Aorta (tissue), 5 donors: ENCODE data around the gene CCDC9. TPM values are rescaled to one million over a fixed set of nuclear protein-coding genes. Genes with fewer than 3 reads are reported as not detected.
"Not testable (repeated sequence)": the region's sequence is repeated elsewhere in the genome, so short reads cannot be mapped to it uniquely, and the experiment has no call there.

ENCODE experiments used
- ATAC-seq: fragments of 200-7000 bp; cut with Tn5 transposase; one replicate; pipeline ENCODE4 v1.9.1; 2022; ENCODE audit warnings: moderate library complexity; ENCODE audit not compliant: low FRiP score
- DNase-seq, 2 donors: peaks; one replicate each; pipeline ENCODE4 v3.0.0-alpha.2; 2020
- H3K27ac ChIP-seq, 2 donors: one replicate each; pipeline ENCODE4 v1.5.1; 2013; ENCODE audit warnings: low read length in 2 of 2, mild to moderate bottlenecking in 2 of 2, moderate library complexity in 2 of 2, control low read depth in 1 of 2, inconsistent platforms in 1 of 2, low read depth in 1 of 2
- H3K27me3 ChIP-seq, 2 donors: one replicate each; pipeline ENCODE4 v1.6.1; 2013; ENCODE audit warnings: control low read depth in 1 of 2, low read length in 1 of 2, mild to moderate bottlenecking in 1 of 2, moderate library complexity in 1 of 2; ENCODE audit not compliant: insufficient read depth in 2 of 2, control insufficient read depth in 1 of 2
- H3K36me3 ChIP-seq, 2 donors: one replicate each; pipeline ENCODE4 v1.6.1; 2013; ENCODE audit warnings: control low read depth in 1 of 2, low read length in 1 of 2, mild to moderate bottlenecking in 1 of 2; ENCODE audit not compliant: insufficient read depth in 2 of 2, control insufficient read depth in 1 of 2
- H3K4me1 ChIP-seq, 2 donors: one replicate each; pipeline ENCODE4 v1.6.1; 2013; ENCODE audit warnings: low read length in 2 of 2, control low read depth in 1 of 2, mild to moderate bottlenecking in 1 of 2, moderate library complexity in 1 of 2; ENCODE audit not compliant: insufficient read depth in 2 of 2, control insufficient read depth in 1 of 2
- H3K4me3 ChIP-seq, 2 donors: one replicate each; pipeline ENCODE4 v1.5.1; 2013; ENCODE audit warnings: low read length in 2 of 2, control low read depth in 1 of 2, mild to moderate bottlenecking in 1 of 2
- H3K9me3 ChIP-seq: one replicate; pipeline ENCODE4 v1.6.1; 2013; ENCODE audit warnings: mild to moderate bottlenecking, low read length; ENCODE audit not compliant: control insufficient read depth
- WGBS, 2 donors: extraction: QIAGEN DNeasy Blood & Tissue Kit; methylation state at CpG; one replicate each; pipeline ENCODE4 v1.1.7; 2013; 5-methylcytosine and 5-hydroxymethylcytosine counted together
- intact Hi-C, 2 donors: fragments of 100-400 bp; cut with DNase I; formaldehyde crosslinking; loops; one replicate each; pipeline versions ENCODE4 v1.14.2 to v1.15.0; 2022
- polyA plus RNA-seq, 2 donors: library from polyadenylated mRNA; stranded (reverse); fragments of 200-250 nt; gene quantifications; one replicate each; pipeline ENCODE4 v1.2.3, GENCODE V29; 2013
- total RNA-seq, 2 donors: library from RNA; stranded (reverse); fragmentation: NEBNext Ultra II Directional; extraction: Animal tissue kit (Norgen Biotek cat#: 25700); gene quantifications; one replicate each; pipeline ENCODE4 v1.2.1, GENCODE V29; 2021
- donor health status: healthy with polysubstance abuse.
- donor health status: Bipolar disorder and iron deficiency.
- donor health status: DM: no; HTN: no; CAD: no.
- donor health status: DM: no; HTN: no; CAD: no.
- donor health status: DM: yes; HTN: yes; CAD: no.

Gene CCDC9
- total and polyA plus RNA-seq, 4 donors, result 20.7 to 43.8 (median 39.6) TPM

GRCh38 chr19:47240996-47241918 is 15.1 kb upstream of the CCDC9 start:
- WGBS, 2 donors, result 4 to 8% methylated on average over 16 to 27 of the region's 27 CpGs
- Histone ChIP-seq H3K36me3 (no peaks in the 10 kb centered on the region), H3K27me3 (no peaks in the 10 kb centered on the region), H3K27ac (no peak overlapping the region), H3K9me3 (no peaks in the 10 kb centered on the region), H3K4me1 (no peaks in the 10 kb centered on the region), H3K4me3 (no peak overlapping the region)
- ATAC-seq, result peak; percentile 58
- peak; percentile 82 to 94 for DNase-seq
- intact Hi-C loops, result loop anchor here in 1 of 2 donors (10.0 kb wide), 2 partner anchors 46 to 166 kb away; no protein-coding TSS in a partner anchor

GRCh38 chr19:47241919-47242577 is 14.3 kb upstream of the CCDC9 start:
- H3K27me3 ChIP-seq, result no peaks in the 10 kb centered on the region
- no peak for DNase-seq
- no peak overlapping the region for H3K27ac ChIP-seq
- H3K4me1 ChIP-seq, result no peaks in the 10 kb centered on the region
- no peak overlapping the region for H3K4me3 ChIP-seq
- H3K9me3 ChIP-seq, result no peaks in the 10 kb centered on the region
- no peak for ATAC-seq
- intact Hi-C loops, result loop anchor here (2.0 to 10.0 kb wide), 3 partner anchors 15 to 167 kb away; no protein-coding TSS in a partner anchor
- WGBS, 2 donors, result 73 to 75% methylated on average over 7 of the region's 7 CpGs
- H3K36me3 ChIP-seq, result no peaks in the 10 kb centered on the region

- no peaks in the 10 kb centered on the region for H3K27me3 ChIP-seq
- H3K4me1 ChIP-seq, result no peaks in the 10 kb centered on the region
- H3K27ac ChIP-seq, result no peak overlapping the region
- WGBS, 2 donors, result 18 to 20% methylated on average over 6 to 9 of the region's 9 CpGs
- no peaks in the 10 kb centered on the region for H3K9me3 ChIP-seq
- intact Hi-C loops, result loop anchor here (2.0 to 10.0 kb wide), 3 partner anchors 17 to 169 kb away; no protein-coding TSS in a partner anchor
- H3K36me3 ChIP-seq, result no peaks in the 10 kb centered on the region
- DNase-seq (no peak), ATAC-seq (no peak)
- no peak overlapping the region for H3K4me3 ChIP-seq
Observed at GRCh38 chr19:47243364-47243775, 13.0 kb upstream of the CCDC9 start.

- H3K9me3 ChIP-seq, result no peaks in the 10 kb centered on the region
- 2% methylated on average over 43 to 46 of the region's 46 CpGs for WGBS, 2 donors
- H3K27ac ChIP-seq, result peak overlapping the region in 1 of 2 donors; percentile 89
- H3K27me3 ChIP-seq, result no peaks in the 10 kb centered on the region
- DNase-seq (peak; percentile 96 to 98), ATAC-seq (peak; percentile 94)
- intact Hi-C loops, result loop anchor here (1.0 to 10.0 kb wide), 5 partner anchors 17 to 169 kb away; no protein-coding TSS in a partner anchor
- peak overlapping the region in 1 of 2 donors; percentile 30 for H3K4me3 ChIP-seq
- H3K4me1 ChIP-seq, result no peaks in the 10 kb centered on the region
- no peaks in the 10 kb centered on the region for H3K36me3 ChIP-seq
Observed at GRCh38 chr19:47243776-47244547, 12.4 kb upstream of the CCDC9 start.

- intact Hi-C loops, result loop anchor here (1.0 to 10.0 kb wide), 4 partner anchors 35 to 173 kb away; no protein-coding TSS in a partner anchor
- ATAC-seq, result peak; percentile 56
Observed at GRCh38 chr19:47247308-47247990, 8.9 kb upstream of the CCDC9 start.

GRCh38 chr19:47253016-47253415 is 3.3 kb upstream of the CCDC9 start:
- H3K27ac ChIP-seq, ATAC-seq, H3K9me3 ChIP-seq, DNase-seq, intact Hi-C loops, H3K4me3 ChIP-seq, H3K4me1 ChIP-seq, H3K27me3 ChIP-seq, H3K36me3 ChIP-seq: not testable (repeated sequence)
- WGBS, 2 donors, result 79 to 90% methylated on average over 8 of the region's 8 CpGs

More at GRCh38 chr19:47247308-47247990, 8.9 kb upstream of the CCDC9 start:
- no peak overlapping the region for H3K4me3 ChIP-seq
- 25 to 26% methylated on average over 25 of the region's 25 CpGs for WGBS, 2 donors
- no peaks in the 10 kb centered on the region for H3K36me3 ChIP-seq
- H3K27ac ChIP-seq, result no peak overlapping the region
- H3K27me3 ChIP-seq, result no peaks in the 10 kb centered on the region
- peak; percentile 86 to 95 for DNase-seq
- no peaks in the 10 kb centered on the region for H3K4me1 ChIP-seq
- H3K9me3 ChIP-seq, result no peaks in the 10 kb centered on the region

- no peaks in the 10 kb centered on the region for H3K27me3 ChIP-seq
- no peak overlapping the region for H3K27ac ChIP-seq
- no peaks in the 10 kb centered on the region for H3K36me3 ChIP-seq
- H3K9me3 ChIP-seq, result no peaks in the 10 kb centered on the region
- H3K4me3 ChIP-seq, result no peak overlapping the region
- ATAC-seq, result no peak
- no peaks in the 10 kb centered on the region for H3K4me1 ChIP-seq
- WGBS, 2 donors, result 69% methylated on average over 3 of the region's 3 CpGs
- intact Hi-C loops, result no loop called here
- no peak for DNase-seq
Observed at GRCh38 chr19:47253467-47253881, 2.9 kb upstream of the CCDC9 start.

GRCh38 chr19:47253970-47254369 is 2.4 kb upstream of the CCDC9 start:
- DNase-seq, result no peak
- no peak for ATAC-seq
- Histone ChIP-seq H3K4me1 (no peaks in the 10 kb centered on the region), H3K4me3 (no peak overlapping the region), H3K27me3 (no peaks in the 10 kb centered on the region), H3K36me3 (no peaks in the 10 kb centered on the region), H3K9me3 (no peaks in the 10 kb centered on the region), H3K27ac (no peak overlapping the region)
- intact Hi-C loops, result no loop called here
- WGBS, 2 donors, result 84 to 89% methylated on average over 5 of the region's 5 CpGs
